Cerebellar nuclear complex (tissue), 1 donor: ENCODE data around the gene ZNF597.

Source experiments
- DNase-seq, 2 experiments: peaks; one replicate each; lab custom pipeline; 2025; lab: John Stamatoyannopoulos, UW

The ZNF597 gene

DNA sequence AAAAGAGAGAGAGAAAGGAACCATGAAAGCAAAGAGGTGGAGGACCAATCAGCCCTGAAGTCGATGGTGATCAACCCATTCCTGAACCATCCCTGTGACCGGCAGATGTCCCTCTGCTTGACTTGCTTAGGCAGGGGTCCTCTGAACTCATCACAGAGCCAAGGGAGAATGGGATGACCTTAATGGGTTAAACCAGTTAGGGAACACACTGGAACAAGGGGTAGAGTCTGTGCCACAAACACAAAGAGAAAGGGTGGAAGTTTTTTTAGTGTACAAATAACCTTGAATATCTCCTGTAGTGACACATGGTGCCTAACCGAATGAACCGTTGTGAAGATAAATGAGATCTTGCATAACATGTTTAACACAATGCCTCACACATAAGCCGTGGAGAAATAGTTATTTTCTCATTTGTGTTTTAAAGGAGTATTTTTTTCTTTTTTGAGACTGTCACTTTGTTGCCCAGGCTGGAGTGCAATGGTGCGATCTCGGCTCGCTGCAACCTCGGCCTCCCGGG is 11.4 kb upstream of the ZNF597 start:
- no peak for DNase-seq

DNA sequence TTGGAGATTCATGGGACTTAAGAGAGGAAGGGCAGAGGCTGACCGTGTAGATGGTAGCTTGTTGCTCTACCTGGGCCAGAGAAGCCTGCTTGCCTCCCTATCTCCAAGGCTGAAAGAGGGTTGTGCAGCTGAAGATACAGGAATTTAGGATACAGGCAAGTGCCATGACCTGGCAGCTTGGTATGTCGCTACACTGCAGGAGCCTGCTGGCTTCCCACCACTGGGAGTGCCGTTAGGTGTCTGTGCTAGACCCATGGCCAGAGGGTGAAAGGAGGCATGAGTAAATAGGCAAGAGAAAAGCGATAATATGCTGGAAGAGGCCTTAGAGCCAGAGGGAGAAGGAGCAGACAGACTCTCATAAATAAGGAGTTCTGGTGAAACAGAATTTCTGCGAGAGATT is 10.8 kb upstream of the ZNF597 start:
- DNase-seq, result no peak

DNA sequence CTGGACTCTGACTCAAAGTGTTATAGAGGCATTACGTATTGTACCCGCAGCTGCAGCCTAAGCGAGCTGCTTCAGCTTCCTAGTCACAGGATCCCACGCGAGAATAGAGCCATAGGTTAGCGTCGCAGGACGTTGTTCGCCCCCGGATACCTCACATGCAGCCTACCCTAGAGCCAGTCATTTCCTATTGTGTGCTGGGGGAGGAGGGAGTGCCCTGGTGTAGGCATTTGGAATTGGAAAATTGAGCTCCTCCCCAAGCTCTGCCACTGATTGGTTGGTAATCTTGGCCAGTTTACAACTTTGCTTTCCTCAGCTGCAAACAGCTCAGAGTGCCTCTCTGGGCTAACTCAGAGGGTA is 706 bp upstream of the ZNF597 start:
- no peak for DNase-seq

DNA sequence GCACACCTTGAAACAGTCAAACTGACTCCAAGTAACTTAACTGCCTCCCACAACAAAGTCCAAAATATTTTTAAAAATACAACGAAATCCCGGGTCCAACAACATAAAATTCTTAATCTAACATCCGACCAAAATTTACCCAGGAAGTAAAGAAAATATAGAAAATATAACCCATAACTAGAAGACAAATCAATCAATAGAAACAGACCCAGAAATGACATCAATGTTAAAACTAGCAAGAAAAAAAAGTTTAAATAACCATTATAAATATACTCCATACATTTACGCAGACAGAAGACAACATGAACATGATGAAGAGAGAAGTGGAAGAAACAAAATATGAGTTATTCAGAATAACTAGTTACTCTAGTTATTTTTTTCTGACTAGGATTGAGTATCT is 3.7 kb downstream of the ZNF597 start:
- DNase-seq, result no peak

DNA sequence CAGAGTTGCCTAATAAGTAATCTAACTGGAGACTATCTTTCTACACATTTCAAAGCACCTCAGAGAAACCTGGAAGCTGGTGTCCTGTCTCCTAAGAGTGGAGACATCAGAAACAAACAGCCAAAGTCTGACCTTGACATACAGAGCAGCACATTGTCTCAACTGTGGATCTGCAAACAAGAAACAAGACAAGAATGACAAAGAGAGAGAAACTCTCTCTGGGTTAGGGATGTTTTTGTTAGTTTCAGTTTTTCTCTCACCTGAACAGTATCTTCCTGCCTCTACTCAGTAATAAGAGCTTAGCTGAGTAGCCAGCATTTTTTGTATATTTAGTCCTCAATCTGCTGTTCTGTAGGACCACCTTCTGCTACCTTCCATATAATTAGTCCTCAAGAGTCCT is 8.9 kb downstream of the ZNF597 start:
- no peak for DNase-seq

DNA sequence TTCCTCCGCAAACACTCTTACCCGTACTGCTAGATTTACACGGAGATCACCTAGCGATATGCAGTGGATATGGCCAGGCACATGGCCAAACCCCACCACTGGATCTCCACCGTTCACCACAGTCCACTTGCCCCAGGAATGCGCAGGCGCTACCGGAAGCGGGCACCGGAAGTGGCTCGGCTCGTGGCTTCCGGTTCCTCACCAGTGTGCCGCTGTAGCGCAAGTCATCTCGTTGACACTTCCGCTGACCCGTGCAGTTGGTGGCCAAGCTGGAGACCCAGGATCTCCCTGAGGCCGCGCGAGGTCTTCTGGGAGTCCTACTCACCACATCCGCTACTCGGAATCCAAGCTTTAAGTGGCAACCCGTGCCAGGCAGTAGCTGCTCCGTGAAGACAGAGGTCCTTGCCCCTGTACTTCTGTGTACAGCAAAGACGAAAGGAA is 11.5 kb downstream of the ZNF597 start:
- no peak for DNase-seq

DNA sequence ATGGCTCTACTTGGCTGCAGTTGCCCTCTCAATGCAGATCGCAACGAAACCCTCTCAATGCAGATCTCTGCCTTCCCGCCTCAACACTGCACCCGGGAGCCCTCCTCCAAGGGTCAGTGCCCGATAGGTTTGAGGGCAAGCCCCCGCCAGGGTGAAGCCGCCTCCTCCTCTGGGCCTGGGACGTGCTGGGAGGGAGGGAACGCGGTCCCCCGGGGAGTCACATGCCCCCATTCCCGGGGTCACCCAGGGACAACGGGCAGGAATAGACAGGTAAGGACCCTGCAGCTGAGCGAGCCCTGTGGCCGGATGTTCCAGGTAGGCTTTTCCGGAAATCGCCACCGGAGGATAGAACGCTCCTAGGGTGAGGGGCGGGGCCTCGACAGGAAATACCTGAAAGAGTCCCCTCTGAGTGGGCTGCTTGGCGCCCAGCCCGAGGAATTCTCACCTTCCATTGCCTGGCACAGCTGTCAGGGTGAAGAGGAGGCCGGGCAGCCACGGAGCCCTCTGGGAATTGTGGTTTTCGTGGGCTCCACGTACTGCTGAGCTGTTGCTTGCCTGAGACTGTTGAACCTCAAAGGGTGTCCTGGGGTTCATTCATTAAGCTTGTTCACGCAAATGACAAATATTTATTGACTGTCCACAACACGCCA is 29.4 kb downstream of the ZNF597 start:
- DNase-seq, result no peak

DNA sequence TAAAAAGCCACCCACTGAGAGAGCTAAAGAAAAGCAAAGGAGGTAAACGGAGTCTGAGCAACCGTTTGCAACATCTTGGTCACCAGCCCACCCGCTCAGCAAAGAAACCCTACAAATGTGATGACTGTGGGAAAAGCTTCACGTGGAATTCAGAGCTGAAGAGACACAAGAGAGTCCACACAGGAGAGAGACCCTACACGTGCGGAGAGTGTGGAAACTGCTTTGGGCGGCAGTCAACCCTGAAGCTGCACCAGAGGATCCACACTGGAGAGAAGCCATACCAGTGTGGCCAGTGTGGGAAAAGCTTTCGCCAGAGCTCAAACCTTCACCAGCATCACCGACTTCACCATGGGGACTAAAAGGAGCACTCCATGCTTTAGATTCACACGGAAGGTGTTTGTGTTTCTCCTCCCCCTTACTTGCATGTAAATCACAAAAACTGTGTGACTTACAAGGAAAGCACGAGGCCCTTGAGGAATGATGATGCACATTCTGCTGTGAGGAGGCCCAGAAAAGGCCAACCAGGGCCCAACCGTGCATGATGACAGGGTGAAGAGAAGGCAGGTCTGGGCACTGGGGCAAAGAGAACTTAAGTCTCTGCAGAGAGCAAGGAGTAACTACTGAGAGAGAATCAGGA is 34.6 kb downstream of the ZNF597 start:
- DNase-seq, result no peak

DNA sequence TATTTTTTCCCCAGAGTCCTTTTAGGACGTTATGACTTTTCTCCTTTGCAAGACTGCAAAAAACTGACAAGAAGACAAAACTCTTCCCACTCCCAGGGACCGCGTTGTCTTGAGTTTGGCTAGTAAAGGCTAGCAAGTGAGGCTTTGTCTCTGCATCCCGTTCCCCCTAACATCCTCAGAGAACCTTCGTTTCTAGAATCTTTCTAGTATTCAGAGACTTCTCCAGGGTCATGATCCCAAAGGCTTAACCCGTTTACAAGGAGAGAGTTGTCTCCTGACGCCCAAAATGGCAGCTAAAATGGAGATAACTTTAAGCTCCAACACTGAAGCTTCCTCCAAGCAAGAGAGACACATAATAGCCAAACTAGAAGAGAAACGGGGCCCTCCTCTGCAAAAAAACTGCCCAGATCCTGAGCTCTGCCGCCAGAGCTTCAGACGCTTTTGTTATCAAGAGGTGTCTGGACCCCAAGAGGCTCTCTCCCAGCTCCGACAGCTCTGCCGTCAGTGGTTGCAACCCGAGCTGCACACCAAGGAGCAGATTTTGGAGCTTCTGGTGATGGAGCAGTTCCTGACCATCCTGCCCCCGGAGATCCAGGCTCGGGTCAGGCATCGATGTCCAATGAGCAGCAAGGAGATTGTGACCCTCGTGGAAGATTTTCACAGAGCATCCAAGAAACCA is 41.4 kb downstream of the ZNF597 start:
- no peak for DNase-seq

DNA sequence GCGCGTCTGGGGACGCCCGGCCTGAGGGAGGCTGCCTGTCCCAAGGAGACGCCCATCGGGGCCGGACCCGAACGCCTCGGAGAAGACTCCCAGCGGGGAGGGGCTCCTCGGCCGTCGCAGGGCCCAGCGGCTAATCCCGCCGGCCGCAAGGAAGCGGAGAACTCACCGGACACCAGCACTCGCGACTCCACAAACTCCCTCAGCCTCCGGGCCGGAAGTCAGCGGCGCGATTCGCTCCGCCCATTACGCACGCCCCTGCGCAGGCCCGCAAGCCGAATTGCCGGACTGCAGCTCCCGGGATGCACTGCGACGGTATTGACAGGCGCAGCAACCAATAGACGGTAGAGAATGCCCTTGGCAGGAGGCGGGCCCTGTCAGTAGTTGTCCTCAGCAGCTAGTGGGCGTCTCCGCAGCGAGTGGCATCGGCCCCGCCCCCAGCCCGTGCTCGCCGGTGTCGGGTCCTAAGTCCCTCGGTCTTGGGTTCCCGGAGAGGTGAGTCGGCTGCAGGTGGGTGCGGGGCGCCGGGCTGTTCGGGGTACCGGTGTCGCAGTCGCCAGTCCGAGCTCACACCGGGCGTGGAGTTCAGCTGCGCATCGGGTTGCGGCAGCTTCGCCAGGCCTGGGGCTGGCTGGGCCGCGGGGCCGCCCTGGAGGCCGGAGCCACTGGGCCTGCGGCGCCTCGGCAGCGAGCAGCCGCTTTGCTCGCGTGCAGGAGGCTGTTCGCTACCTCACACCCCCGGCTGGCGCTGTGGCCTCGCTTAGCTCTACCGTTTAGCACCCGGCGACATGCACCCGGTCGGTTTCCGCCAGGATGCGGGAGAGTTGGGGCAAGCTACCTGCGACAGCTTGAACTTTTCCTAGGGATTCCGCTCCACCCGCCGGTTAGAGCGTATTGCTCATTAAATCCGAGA is 42.3 kb downstream of the ZNF597 start, which contains the start of the genes ZNF174 and ZSCAN32:
TSS of gene ZNF174 (plus strand) at position 437 of the 910 bp plus-strand sequence. CDS start 790 bp downstream, outside the sequence.
TSS of gene ZSCAN32 (minus strand) at position 226 of the 910 bp plus-strand sequence. CDS start 3,447 bp downstream, outside the sequence.
- DNase-seq, result peak; percentile 93 to 98

DNA sequence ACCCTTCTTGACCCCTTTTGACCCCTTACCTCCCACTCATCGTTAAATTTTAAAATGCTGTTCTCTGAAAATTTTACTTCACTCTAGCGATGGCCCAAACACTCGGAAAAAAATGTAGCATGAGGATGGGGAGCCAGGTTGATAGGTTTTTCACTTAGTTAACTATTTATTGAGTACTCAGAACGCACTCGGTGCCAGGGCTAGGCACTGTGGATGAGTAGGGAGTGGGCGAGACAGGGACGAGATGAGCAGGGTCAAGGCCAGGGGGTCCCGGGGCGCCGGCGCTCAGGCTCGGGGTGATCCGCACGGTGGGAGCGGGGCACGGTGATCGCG is 42.9 kb downstream of the ZNF597 start:
- no peak for DNase-seq

DNA sequence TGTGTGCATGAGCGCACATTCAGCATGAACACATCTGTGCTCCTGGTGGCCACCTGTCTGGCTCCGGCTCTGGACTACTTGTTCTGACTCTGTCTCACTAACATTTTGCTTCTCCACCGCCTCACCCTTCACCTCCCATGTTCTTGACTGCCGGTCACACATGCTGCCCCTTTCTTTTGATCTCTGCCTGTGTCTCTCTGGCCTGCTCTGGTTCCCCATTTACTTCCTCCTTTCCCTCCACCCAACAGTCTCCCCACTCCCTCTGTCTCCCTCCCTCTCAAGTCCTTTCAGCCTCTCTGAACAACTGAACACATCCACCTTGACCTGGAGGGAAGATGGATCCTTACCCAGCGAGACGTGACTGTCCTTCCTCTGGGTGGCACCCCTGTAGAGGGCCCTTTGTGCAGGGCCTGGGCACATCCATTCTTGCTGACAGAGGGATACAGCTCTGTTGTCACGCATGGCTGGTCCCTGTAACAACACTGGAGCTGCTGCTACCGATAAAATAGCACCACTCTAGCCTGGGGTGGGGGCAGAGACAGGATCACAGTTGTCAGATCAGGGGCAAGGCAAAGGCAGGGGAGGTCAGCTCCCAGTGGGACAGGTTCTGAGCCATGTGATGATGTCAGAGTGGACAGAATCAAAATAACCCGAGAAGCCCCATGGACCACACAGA is 53.5 kb downstream of the ZNF597 start:
- no peak for DNase-seq

DNA sequence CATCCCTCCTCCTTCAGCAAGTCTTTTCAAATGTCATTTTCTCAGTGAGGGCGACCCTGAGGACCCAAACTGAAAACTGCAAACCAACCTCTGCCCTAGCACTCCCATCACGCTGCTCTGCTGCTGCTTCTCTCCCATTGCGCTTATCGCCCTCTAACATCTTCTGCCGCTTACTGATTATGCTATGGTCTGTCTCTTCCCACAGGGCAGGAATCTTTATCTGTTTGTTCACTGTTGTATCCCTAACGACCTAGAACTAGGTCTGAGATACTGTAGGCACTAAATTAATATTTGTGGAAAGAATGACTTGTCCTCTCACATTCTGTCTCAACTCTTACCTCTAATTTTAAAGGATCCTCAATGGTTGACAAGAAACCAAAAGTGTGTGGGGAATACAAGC is 55.0 kb downstream of the ZNF597 start:
- no peak for DNase-seq

DNA sequence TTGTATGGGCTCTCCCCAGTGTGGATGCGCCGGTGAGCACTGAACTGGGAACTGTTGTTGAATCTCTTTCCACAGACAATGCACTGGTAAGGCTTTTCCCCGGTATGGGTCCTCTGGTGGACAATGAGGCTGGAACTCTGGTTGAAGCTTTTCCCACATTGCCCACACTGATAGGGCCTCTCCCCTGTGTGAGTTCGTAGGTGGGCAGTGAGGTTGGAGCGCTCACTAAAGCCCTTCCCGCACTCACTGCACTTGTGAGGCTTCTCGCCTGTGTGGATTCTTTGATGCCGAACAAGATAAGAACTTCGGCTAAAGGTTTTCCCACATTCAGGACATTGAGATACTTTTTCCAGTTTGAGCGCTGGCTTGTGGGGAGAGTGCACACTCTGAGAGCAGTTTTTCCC is 60.3 kb downstream of the ZNF597 start:
- DNase-seq, result no peak
